Hepatocyte (in vitro differentiated cells): ENCODE results near the gene SCLT1. TPM values are rescaled to one million over a fixed set of nuclear protein-coding genes. Genes with fewer than 3 reads are reported as not detected.

ENCODE experiments used
- DNase-seq: peaks from one replicate; pipeline ENCODE4 v3.0.0-alpha.2; 2016; ENCODE audit warnings: low spot score
- H2AFZ ChIP-seq: fragments of 200-600 bp; sonication (generic); 2 replicates; pipeline ENCODE4 v1.6.0; 2016; ENCODE audit warnings: antibody characterized with exemption, mild to moderate bottlenecking
- H3K27ac ChIP-seq: fragments of 200-600 bp; sonication (generic); 2 replicates; pipeline ENCODE4 v1.5.1; 2016; ENCODE audit warnings: mild to moderate bottlenecking
- H3K27me3 ChIP-seq: fragments of 200-600 bp; sonication (generic); 2 replicates; pipeline ENCODE4 v1.6.1; 2016
- H3K36me3 ChIP-seq: fragments of 200-600 bp; sonication (generic); replicated peaks from 2 replicates; pipeline ENCODE4 v1.5.1; 2016; ENCODE audit warnings: low read depth; ENCODE audit not compliant: insufficient read depth
- H3K4me1 ChIP-seq: fragments of 200-600 bp; sonication (generic); 2 replicates; pipeline ENCODE4 v1.5.1; 2016; ENCODE audit warnings: mild to moderate bottlenecking, moderate library complexity; ENCODE audit not compliant: insufficient read depth
- H3K4me2 ChIP-seq: fragments of 200-600 bp; sonication (generic); 2 replicates; pipeline ENCODE4 v1.6.0; 2016
- H3K4me3 ChIP-seq: fragments of 200-600 bp; sonication (generic); 2 replicates; pipeline ENCODE4 v1.5.1; 2016; ENCODE audit warnings: mild to moderate bottlenecking
- H3K79me2 ChIP-seq: fragments of 200-600 bp; sonication (generic); 2 replicates; pipeline ENCODE4 v1.6.0; 2017; ENCODE audit warnings: mild to moderate bottlenecking
- H3K9me2 ChIP-seq: fragments of 200-600 bp; sonication (generic); replicated peaks from 2 replicates; pipeline ENCODE4 v1.6.0; 2017; ENCODE audit warnings: mild to moderate bottlenecking; ENCODE audit not compliant: insufficient read depth
- H3K9me3 ChIP-seq: fragments of 200-600 bp; sonication (generic); 2 replicates; pipeline ENCODE4 v1.5.1; 2016; ENCODE audit warnings: low read depth, mild to moderate bottlenecking
- H4K20me1 ChIP-seq: fragments of 200-600 bp; sonication (generic); 2 replicates; pipeline ENCODE4 v1.6.0; 2016; ENCODE audit warnings: mild to moderate bottlenecking; ENCODE audit not compliant: insufficient read depth, poor library complexity, severe bottlenecking
- EZH2 ChIP-seq: fragments of 200-600 bp; sonication (generic); IDR thresholded peaks from 2 replicates; pipeline ENCODE4 v1.6.1; 2016; ENCODE audit warnings: antibody characterized with exemption, mild to moderate bottlenecking, borderline replicate concordance
- EZH2phosphoT487 ChIP-seq: fragments of 200-600 bp; sonication (generic); IDR thresholded peaks from one replicate; pipeline ENCODE4 v1.6.1; 2018; ENCODE audit warnings: antibody characterized with exemption, mild to moderate bottlenecking, low read depth, moderate library complexity; ENCODE audit not compliant: unreplicated experiment, severe bottlenecking
- WGBS: methylation state at CpG from one replicate; pipeline ENCODE4 v1.1.6; 2016; ENCODE audit warnings: low lambda C conversion rate; ENCODE audit errors: missing lambda C conversion rate; 5-methylcytosine and 5-hydroxymethylcytosine counted together
- polyA plus RNA-seq: library from polyadenylated mRNA; unstranded; fragments of >200 nt; fragmentation: Nextera tagmentation; extraction: Ambion mirVana; gene quantifications from 2 replicates; pipeline ENCODE4 v1.2.1, GENCODE V29; 2016
- total RNA-seq: library from RNA; depleted of rRNA; stranded (reverse); fragments of >200 nt; gene quantifications from 2 replicates; pipeline ENCODE4 v1.2.3, GENCODE V29; 2014
- TF ChIP-seq, protein P1 (sequence below): fragments of 200-600 bp; sonication (generic); IDR thresholded peaks from 2 replicates; pipeline ENCODE4 v1.5.1; 2016; ENCODE audit warnings: antibody characterized with exemption, mild to moderate bottlenecking; ENCODE audit not compliant: poor library complexity

The SCLT1 gene
- total and polyA plus RNA-seq, 2 experiments from 2014 or later, result 6.9 to 13.6 TPM

DNA sequence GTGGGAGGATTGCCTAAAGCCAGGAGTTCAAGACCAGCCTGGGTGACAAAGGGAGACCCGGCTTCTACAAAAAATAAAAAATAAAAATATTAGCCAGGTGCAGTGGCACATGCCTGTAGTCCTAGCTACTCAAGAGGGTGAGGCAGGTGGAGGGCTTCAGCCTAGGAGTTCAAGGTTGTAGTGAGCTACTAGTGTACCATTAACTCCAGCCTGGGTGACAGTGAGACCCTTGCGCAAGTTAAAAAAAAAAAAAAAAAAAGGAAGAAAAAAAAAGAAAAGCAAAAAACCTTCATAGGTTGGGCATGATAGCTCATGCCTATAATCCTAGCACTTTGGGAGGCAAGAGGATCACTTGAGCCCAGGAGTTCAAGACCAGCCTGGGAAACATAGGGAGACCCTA is 5.8 kb downstream of the SCLT1 start:
- Histone ChIP-seq H2AFZ (no peak overlapping the region), H3K27ac (no peak overlapping the region), H3K36me3 (no peaks in the 10 kb centered on the region), H3K79me2 (peaks cover 91% of the 10 kb centered on the region), H4K20me1 (peaks cover 2% of the 10 kb centered on the region), H3K4me1 (peaks cover 5% of the 10 kb centered on the region), H3K9me2 (no peaks in the 10 kb centered on the region), H3K27me3 (no peaks in the 10 kb centered on the region), H3K4me3 (no peak overlapping the region), H3K4me2 (no peak overlapping the region), H3K9me3 (no peaks in the 10 kb centered on the region)
- TF ChIP-seq, protein P1, sequence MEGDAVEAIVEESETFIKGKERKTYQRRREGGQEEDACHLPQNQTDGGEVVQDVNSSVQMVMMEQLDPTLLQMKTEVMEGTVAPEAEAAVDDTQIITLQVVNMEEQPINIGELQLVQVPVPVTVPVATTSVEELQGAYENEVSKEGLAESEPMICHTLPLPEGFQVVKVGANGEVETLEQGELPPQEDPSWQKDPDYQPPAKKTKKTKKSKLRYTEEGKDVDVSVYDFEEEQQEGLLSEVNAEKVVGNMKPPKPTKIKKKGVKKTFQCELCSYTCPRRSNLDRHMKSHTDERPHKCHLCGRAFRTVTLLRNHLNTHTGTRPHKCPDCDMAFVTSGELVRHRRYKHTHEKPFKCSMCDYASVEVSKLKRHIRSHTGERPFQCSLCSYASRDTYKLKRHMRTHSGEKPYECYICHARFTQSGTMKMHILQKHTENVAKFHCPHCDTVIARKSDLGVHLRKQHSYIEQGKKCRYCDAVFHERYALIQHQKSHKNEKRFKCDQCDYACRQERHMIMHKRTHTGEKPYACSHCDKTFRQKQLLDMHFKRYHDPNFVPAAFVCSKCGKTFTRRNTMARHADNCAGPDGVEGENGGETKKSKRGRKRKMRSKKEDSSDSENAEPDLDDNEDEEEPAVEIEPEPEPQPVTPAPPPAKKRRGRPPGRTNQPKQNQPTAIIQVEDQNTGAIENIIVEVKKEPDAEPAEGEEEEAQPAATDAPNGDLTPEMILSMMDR, result no peak
- no peak for TF ChIP-seq EZH2phosphoT487
- TF ChIP-seq EZH2, result no peak
- DNase-seq, result no peak
- WGBS, result 92% methylated on average over 2 of the region's 2 CpGs

DNA sequence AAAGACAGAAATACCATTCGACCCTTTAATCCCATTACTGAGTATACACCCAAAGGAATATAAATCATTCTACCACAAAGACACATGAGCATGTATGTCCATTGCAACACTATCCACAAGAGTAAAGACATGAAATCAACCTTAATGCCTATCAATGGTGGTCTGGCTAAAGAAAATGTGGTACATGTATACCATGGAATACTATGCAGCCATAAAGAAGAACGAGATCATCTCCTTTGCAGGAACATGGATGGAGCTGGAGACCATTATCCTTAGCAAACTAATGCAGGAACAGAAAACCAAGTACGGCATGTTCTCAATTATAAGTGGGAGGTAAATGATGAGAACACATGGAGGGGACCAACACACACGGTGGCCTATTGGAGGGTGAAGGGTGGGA is 7.9 kb downstream of the SCLT1 start:
- H2AFZ ChIP-seq, result no peak overlapping the region
- H3K9me2 ChIP-seq, result no peaks in the 10 kb centered on the region
- no peak for DNase-seq
- no peaks in the 10 kb centered on the region for H4K20me1 ChIP-seq
- TF ChIP-seq, protein P1, result no peak
- no peak for TF ChIP-seq EZH2phosphoT487
- TF ChIP-seq EZH2, result no peak
- 98% methylated on average over 4 of the region's 4 CpGs for WGBS
- no peak overlapping the region for H3K27ac ChIP-seq
- no peaks in the 10 kb centered on the region for H3K4me1 ChIP-seq
- no peaks in the 10 kb centered on the region for H3K36me3 ChIP-seq
- no peaks in the 10 kb centered on the region for H3K27me3 ChIP-seq
- no peak overlapping the region for H3K4me2 ChIP-seq
- H3K9me3 ChIP-seq, result no peaks in the 10 kb centered on the region
- peaks cover 77% of the 10 kb centered on the region for H3K79me2 ChIP-seq
- no peak overlapping the region for H3K4me3 ChIP-seq

DNA sequence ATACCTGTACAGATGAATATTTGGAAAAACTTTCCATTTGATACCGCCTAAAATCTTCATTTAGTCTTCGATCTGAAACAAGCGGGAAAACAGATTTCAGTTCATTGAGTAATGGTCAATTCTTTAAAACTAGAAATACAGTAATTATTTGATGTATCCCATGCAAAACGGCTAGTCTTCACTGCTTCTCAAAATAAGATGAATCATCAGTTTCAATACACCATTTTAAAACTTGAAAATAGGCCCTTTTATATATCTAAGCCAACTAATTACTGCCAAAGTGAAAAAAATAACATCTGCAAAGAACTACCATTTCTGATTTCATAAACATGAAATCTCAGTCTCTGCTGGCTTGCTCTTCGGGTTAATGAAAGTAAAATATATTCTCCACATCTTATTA is 11.0 kb downstream of the SCLT1 start:
- no peak overlapping the region for H3K27ac ChIP-seq
- no peak overlapping the region for H2AFZ ChIP-seq
- H3K4me1 ChIP-seq, result no peaks in the 10 kb centered on the region
- H3K79me2 ChIP-seq, result peaks cover 46% of the 10 kb centered on the region
- no peaks in the 10 kb centered on the region for H3K36me3 ChIP-seq
- TF ChIP-seq EZH2 (no peak), EZH2phosphoT487 (no peak)
- TF ChIP-seq, protein P1, result no peak
- no peak for DNase-seq
- H3K4me2 ChIP-seq, result no peak overlapping the region
- no peaks in the 10 kb centered on the region for H3K9me2 ChIP-seq
- WGBS, result 97% methylated on average over 5 of the region's 5 CpGs
- H3K4me3 ChIP-seq, result no peak overlapping the region
- H4K20me1 ChIP-seq, result no peaks in the 10 kb centered on the region
- no peaks in the 10 kb centered on the region for H3K27me3 ChIP-seq
- no peaks in the 10 kb centered on the region for H3K9me3 ChIP-seq

DNA sequence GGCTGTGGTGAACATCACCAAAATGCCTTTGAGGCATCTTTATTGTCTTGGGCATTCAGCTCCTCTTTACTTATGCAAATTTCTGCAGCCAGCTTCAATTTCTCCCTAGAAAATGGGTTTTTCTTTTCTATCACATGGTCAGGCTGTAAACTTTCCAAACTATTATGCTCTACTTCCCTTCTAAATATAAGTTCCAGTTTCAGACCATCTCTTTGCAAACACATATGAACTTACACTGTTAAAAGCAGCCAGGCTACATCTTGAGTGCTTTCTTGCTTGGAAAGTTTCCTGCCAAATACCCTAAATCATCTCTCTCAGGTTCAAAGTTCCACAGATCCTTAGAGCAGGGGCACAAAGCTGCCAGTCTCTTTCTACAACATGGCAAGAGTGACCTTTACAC is 13.2 kb downstream of the SCLT1 start:
- Histone ChIP-seq H3K9me2 (no peaks in the 10 kb centered on the region), H3K79me2 (peaks cover 26% of the 10 kb centered on the region), H3K4me2 (no peak overlapping the region), H2AFZ (no peak overlapping the region), H3K4me1 (no peaks in the 10 kb centered on the region), H3K9me3 (no peaks in the 10 kb centered on the region), H3K27me3 (no peaks in the 10 kb centered on the region), H3K36me3 (no peaks in the 10 kb centered on the region), H4K20me1 (no peaks in the 10 kb centered on the region), H3K4me3 (no peak overlapping the region), H3K27ac (no peak overlapping the region)
- DNase-seq, result no peak
- TF ChIP-seq, protein P1, result no peak
- no peak for TF ChIP-seq EZH2
- TF ChIP-seq EZH2phosphoT487, result no peak
